ENCODE measurements around the gene FTH1. TPM values are rescaled to one million over a fixed set of nuclear protein-coding genes. Genes with fewer than 3 reads are reported as not detected.

Gene FTH1
- total RNA-seq = 1,000 to 10,000 TPM; 2,288 to 6,007 (median 4,694) TPM

DNA sequence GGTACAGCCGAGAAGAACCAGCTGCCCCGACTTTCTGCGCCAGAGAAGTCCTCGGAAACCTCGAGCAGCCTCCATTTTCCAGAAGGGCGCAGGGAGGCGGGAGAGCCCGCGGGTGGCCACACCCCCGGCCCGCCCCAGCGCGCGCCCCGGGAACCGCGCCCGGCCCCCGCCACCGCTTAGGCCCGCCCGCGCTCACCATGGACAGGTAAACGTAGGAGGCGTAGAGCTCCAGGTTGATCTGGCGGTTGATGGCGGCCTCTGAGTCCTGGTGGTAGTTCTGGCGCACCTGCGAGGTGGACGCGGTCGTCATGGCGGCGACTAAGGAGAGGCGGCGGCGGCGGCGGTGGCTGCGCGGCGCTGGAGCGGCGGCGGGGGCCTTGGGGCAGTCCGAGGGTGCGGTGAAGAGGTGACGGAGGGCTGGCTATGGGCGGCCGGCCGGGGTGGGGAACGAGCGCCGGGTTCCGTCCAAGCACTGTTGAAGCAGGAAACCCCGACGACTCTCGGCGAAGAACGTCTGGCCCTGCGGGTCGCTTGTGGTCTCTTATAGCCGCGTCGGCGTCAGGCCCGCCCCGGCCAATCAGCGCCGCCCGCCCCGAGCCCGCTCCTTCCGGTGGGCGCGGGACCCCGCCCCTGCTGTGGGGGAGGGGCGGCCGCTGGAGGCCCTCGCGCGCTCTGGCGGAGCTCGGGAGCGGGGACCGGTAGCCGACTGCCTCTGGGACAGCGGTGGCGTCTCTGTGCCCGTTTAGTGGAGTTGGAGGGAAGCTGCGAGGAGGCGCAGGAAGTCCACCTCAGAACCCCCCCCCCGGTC is at the start of gene FTH1:
FTH1 (minus strand) TSS at position 519 of the 808 bp plus-strand sequence; CDS start at position 310, 209 bp downstream.
- H3K27me3 ChIP-seq = no peaks in the 10 kb centered on the region
- H3K4me3 ChIP-seq = peak within 1 kb of the TSS; percentile 82 to 95 (median 91)
- intact Hi-C loops (cut with DNase I; ENCODE audit: low total_unique reads) = no loop called here
- peaks cover 32 to 78% (median 69%) of the 10 kb centered on the region in 4 donors for H3K4me1 ChIP-seq
- peaks cover 0 to 29% (median 14%) of the 10 kb centered on the region in 4 donors for H3K36me3 ChIP-seq
- TF ChIP-seq POLR2A (IDR thresholded peaks at IDR 0.05) (peak; percentile 100), EP300 (IDR thresholded peaks at IDR 0.05; ENCODE audit: low read depth) (no peak), POLR2AphosphoS5 (IDR thresholded peaks at IDR 0.05) (peak; percentile 99 to 100 (median 100))
- in situ Hi-C loops (cut with MboI; ENCODE audit: low pct_ligation_motif_present in 1 of 4, low pct_unique_long_range_greater_than_20kb in 1 of 4, low sequenced_read_pairs in 3 of 4) = no loop called here
- no peaks in the 10 kb centered on the region for H3K9me3 ChIP-seq
- DNase-seq = peak; percentile 96
- WGBS, 2 donors (ENCODE audit: low coverage in 1 of 2) = 0% methylated on average over 46 of the region's 93 CpGs; no CpG with 5 or more reads in 1 of the 2 donors
- peak within 1 kb of the TSS; percentile 99 to 100 (median 100) for H3K27ac ChIP-seq

DNA sequence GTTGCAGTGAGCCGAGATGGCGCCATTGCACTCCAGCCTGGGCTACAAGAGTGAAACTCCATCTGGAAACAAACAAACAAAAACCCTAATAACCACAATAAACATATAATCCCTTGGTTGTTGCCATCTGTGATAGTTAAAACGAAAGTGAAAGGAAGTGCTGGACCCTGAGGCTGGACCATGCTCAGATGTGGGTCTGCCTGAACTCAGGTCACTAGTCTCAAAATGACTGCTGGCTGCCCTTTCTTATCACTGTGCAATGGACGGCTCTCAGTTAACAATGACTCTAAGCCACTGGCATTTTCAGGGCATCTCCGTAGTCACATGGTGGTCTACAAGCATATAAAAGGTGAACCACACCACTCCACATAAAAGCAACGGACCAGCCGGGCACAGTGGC is 48.2 kb upstream of the FTH1 start:
- TF ChIP-seq POLR2A (IDR thresholded peaks at IDR 0.05) (no peak), EP300 (IDR thresholded peaks at IDR 0.05; ENCODE audit: low read depth) (no peak), POLR2AphosphoS5 (IDR thresholded peaks at IDR 0.05) (no peak)
- TF ChIP-seq, protein P1, sequence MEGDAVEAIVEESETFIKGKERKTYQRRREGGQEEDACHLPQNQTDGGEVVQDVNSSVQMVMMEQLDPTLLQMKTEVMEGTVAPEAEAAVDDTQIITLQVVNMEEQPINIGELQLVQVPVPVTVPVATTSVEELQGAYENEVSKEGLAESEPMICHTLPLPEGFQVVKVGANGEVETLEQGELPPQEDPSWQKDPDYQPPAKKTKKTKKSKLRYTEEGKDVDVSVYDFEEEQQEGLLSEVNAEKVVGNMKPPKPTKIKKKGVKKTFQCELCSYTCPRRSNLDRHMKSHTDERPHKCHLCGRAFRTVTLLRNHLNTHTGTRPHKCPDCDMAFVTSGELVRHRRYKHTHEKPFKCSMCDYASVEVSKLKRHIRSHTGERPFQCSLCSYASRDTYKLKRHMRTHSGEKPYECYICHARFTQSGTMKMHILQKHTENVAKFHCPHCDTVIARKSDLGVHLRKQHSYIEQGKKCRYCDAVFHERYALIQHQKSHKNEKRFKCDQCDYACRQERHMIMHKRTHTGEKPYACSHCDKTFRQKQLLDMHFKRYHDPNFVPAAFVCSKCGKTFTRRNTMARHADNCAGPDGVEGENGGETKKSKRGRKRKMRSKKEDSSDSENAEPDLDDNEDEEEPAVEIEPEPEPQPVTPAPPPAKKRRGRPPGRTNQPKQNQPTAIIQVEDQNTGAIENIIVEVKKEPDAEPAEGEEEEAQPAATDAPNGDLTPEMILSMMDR (IDR thresholded peaks at IDR 0.05) = no peak
- in situ Hi-C loops (cut with MboI; ENCODE audit: low pct_ligation_motif_present in 1 of 4, low pct_unique_long_range_greater_than_20kb in 1 of 4, low sequenced_read_pairs in 3 of 4) (no loop called here), intact Hi-C loops (cut with DNase I; ENCODE audit: low total_unique reads) (no loop called here)
- Histone ChIP-seq H3K4me1 (peaks cover 0 to 10% (median 4%) of the 10 kb centered on the region in 4 donors), H3K27ac (no peak overlapping the region), H3K9me3 (no peaks in the 10 kb centered on the region), H3K4me3 (no peak overlapping the region), H3K27me3 (no peaks in the 10 kb centered on the region), H3K36me3 (no peaks in the 10 kb centered on the region)
- no peak for DNase-seq
- 58 to 84% methylated on average over 2 to 7 of the region's 7 CpGs for WGBS, 2 donors (ENCODE audit: low coverage in 1 of 2)

DNA sequence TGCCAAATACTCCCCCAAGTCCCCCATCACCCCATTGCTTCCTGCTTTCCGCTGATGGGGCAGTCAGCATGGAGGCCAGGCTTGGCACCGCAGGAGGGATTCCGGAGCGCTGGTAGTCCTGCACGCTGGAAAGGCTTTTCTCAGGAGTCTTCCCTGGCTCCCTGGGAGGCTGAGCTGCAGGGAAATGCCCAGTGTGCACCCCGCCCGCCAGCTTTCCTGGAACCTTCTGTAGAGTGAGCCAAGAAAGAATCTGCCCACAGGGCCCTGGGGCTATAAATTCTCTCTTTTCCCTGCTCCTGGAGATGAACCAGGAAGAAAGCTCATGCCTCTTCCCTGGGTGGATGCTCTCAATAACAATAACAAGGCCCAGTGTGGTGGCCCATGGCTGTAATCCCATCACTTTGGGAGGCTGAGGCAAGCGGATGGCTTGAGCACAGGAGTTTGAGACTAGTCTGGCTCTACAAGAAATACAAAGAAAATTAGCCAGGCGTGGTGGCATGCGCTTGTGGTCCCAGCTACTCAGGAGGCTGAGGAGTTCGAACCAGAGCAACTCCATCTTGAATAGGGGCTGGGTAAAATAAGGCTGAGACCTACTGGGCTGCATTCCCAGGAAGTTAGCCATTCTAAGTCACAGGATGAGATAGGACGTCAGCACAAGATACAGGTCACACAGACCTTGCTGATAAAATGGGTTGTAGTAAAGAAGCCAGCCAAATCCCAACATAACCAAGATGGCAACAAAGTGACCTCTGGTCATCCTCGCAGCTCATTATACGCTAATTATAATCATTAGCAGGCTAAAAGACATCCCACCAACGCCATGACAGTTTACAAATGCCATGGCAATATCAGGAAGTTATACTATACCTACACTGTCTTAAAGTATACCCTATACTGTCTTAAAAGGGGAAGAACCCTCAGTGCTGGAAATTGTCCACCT is 46.4 kb upstream of the FTH1 start:
- intact Hi-C loops (cut with DNase I; ENCODE audit: low total_unique reads) = no loop called here

DNA sequence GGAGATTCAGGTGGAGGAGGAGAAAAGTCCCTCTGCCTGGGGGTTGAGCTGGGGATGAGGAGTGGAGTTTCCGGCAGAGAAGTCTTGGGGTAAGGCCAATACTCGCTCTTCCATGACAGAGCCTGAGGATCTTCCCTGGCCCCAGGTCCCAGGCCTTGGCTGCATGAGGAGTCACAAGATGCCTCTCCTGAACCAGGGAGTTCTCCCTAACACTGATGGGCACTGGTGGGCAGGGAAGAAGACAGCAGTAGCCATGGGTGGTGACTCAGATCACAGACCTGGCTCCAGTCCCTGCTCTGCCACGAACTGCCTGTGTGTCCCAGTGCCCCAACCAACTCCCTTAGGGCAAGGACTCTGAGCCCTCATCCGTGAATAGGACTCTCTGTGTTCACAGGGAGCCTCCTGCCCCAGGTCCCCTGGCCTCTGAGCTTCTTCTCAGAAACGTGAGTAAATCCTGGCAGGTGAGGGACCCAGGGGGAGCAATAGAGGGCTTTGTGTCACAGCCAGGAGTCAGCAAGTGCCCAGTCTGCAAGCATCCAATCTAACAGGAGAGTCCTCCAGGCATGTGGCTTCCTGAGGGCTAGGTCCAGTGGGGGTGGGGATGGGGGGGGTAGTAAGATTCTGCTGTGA is 45.5 kb upstream of the FTH1 start:
- TF ChIP-seq, protein P1 (IDR thresholded peaks at IDR 0.05) = no peak
- TF ChIP-seq POLR2AphosphoS5 (IDR thresholded peaks at IDR 0.05) (no peak), POLR2A (IDR thresholded peaks at IDR 0.05) (no peak), EP300 (IDR thresholded peaks at IDR 0.05; ENCODE audit: low read depth) (no peak)
- H3K36me3 ChIP-seq = no peaks in the 10 kb centered on the region
- H3K9me3 ChIP-seq = no peaks in the 10 kb centered on the region
- H3K4me1 ChIP-seq = peaks cover 0 to 10% (median 4%) of the 10 kb centered on the region in 4 donors
- in situ Hi-C loops (cut with MboI; ENCODE audit: low pct_ligation_motif_present in 1 of 4, low pct_unique_long_range_greater_than_20kb in 1 of 4, low sequenced_read_pairs in 3 of 4) = no loop called here
- intact Hi-C loops (cut with DNase I; ENCODE audit: low total_unique reads) = no loop called here
- DNase-seq = no peak
- H3K4me3 ChIP-seq = no peak overlapping the region
- WGBS, 2 donors (ENCODE audit: low coverage in 1 of 2) = 52 to 100% methylated on average over 1 to 5 of the region's 5 CpGs
- H3K27me3 ChIP-seq = no peaks in the 10 kb centered on the region
- H3K27ac ChIP-seq = no peak overlapping the region

More for the DNA sequence above, 46.4 kb upstream of the FTH1 start:
- no peak overlapping the region for H3K4me3 ChIP-seq
- H3K27ac ChIP-seq = no peak overlapping the region
- no peaks in the 10 kb centered on the region for H3K36me3 ChIP-seq
- H3K4me1 ChIP-seq = peaks cover 0 to 10% (median 4%) of the 10 kb centered on the region in 4 donors
- no peaks in the 10 kb centered on the region for H3K9me3 ChIP-seq
- H3K27me3 ChIP-seq = no peaks in the 10 kb centered on the region
- 82% methylated on average over 15 of the region's 15 CpGs; no CpG with 5 or more reads in 1 of the 2 donors for WGBS, 2 donors (ENCODE audit: low coverage in 1 of 2)
- peak; percentile 30 for DNase-seq
- in situ Hi-C loops (cut with MboI; ENCODE audit: low pct_ligation_motif_present in 1 of 4, low pct_unique_long_range_greater_than_20kb in 1 of 4, low sequenced_read_pairs in 3 of 4) = no loop called here
- TF ChIP-seq, protein P1 (IDR thresholded peaks at IDR 0.05) = no peak
- TF ChIP-seq POLR2A (IDR thresholded peaks at IDR 0.05) (no peak), EP300 (IDR thresholded peaks at IDR 0.05; ENCODE audit: low read depth) (no peak), POLR2AphosphoS5 (IDR thresholded peaks at IDR 0.05) (no peak)

Measured in transverse colon (tissue), 4 donors.